HG02884 (cell line): Measurements from ENCODE around the gene PGAM1.
"Not testable (repeated sequence)": the region's sequence is repeated elsewhere in the genome, so short reads cannot be mapped to it uniquely, and the experiment has no call there.

Experiments
- ATAC-seq: cut with Tn5 transposase; IDR thresholded peaks from one replicate; pipeline ENCODE4 v1.9.1; 2021; ENCODE audit warnings: mild to moderate bottlenecking, moderate library complexity; ENCODE audit not compliant: unreplicated experiment

PGAM1 gene

DNA sequence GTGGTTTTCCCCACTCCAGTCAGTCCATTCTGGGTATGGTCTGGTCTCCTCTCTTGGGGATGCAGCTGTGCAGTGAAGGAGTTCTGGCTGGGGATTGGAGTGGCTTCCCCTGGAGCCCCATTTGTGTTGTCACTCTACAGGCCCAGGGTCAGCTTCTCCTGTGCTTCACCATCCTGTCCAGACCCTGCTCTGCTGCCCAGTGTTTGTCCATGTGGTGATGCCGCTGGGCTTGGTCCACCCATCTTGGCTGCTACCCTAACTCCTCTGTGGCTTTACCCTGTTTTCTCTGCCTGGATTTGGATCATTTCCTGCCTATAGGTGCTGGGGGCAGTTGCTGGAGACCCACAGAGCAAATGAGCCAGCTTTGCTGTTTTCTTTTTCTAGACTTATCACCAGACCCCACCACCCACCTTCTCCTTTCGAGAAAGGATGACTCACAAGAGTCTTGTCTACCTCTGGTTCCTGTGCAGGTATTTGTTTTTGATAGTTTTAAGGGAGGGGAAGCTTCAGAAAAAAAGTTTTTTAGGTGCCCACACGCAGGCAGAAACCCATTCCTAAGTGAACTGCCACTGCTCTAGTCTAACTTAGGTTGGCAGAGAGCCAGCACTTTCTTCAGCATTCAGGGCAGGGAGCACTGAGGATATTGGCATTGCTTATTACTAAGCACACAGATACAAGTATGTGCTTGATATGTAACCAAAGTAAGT lies 28.5 kb downstream of the PGAM1 start:
- no peak for ATAC-seq

DNA sequence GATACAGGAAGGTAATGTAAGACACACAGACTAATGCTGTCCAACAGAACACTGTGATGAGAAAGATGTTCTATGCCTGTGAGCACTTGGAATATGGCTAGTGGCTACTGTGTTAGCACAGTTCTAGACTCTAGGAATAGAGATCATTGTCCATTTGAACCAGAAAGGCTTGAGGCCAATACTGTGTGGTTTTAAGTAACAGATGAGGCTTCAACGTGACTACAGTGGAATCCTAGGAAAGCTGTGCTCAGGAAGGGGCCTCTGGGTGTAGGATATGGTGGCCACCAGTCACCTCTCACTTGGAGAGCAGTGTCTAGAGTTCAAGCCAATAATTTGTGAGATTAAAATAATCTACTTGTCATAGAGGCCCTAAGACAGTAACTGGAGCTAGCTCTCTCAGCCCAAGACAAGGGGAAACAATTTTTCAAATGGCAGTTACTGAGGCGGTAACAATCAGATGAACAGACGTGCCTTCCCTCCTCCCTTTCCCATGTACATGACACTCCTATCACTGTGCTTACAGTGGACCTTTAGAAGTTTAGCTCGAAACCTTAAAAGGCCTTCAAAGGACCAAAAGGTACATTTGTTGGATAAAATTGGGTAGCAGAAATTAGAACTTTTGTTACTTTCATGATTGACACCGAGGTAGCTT lies 30.2 kb downstream of the PGAM1 start:
- ATAC-seq, result no peak

DNA sequence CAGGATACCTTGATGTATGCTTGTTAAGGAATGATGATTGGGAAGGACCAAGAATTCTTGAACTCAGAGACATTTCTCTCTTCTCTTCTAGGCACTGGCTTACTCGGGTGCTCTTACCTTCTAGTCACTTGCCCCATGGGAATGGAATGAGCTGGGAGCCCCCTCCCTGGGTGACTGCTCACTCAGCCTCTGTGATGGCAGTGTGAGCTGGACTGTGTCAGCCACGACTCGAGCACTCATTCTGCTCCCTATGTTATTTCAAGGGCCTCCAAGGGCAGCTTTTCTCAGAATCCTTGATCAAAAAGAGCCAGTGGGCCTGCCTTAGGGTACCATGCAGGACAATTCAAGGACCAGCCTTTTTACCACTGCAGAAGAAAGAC lies 30.7 kb downstream of the PGAM1 start:
- no peak for ATAC-seq

DNA sequence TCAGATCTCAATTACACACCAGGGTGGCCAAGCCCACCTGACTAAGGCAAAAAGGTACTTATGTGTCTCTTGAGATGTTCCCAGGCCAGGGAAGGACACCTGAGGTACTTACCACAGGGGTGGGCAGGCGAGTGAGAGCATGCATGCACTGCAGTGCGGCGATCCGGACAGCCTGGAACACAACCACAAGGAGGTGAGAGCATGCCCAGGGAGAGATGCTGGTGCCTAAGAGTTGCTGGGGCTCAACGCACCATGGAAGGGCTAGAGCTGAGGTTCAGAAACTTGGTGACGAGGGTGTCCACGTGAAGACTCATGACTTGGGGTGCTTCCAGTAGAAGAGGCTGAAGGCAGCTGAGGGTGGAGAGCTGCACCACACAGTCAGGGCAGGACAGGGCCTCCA lies 33.1 kb downstream of the PGAM1 start:
- ATAC-seq, result no peak

DNA sequence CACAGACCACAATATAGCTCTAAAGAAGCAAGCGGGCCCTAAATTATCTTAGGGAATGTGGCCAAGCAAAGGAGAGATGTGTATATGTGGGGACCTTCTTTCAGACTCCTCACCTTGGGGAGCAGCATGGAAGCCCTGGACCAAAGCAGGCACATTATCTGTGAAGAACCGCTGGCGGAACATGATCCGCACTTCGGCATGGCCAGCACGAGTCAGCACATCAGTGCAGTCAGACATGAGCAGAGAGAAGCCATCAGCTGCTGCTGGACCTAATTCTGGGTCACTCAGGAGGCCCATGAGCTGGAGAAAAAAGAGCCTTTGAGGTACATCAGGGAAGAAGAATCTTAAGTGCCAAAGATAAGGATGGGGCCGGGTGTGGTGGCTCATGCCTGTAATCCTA lies 33.9 kb downstream of the PGAM1 start:
- ATAC-seq, result no peak

DNA sequence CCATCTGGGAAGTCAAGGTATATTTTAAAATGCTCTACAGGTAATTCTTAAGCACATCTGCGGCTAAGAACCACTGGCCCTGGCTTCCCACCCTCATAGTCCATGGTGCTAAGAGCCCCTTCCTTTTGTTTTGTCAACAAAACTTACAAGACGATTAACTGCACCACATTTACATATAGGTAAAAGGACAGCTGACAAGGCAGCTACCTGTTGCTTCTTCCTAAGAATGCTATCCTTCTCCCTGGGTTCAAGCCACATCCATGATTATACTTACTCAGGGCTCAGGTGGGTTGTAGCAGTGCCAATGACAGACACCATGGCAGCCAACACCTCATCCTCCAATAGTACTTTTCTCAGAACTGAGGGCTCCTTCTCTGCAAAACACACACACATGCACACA lies 36.3 kb downstream of the PGAM1 start:
- ATAC-seq, result no peak

DNA sequence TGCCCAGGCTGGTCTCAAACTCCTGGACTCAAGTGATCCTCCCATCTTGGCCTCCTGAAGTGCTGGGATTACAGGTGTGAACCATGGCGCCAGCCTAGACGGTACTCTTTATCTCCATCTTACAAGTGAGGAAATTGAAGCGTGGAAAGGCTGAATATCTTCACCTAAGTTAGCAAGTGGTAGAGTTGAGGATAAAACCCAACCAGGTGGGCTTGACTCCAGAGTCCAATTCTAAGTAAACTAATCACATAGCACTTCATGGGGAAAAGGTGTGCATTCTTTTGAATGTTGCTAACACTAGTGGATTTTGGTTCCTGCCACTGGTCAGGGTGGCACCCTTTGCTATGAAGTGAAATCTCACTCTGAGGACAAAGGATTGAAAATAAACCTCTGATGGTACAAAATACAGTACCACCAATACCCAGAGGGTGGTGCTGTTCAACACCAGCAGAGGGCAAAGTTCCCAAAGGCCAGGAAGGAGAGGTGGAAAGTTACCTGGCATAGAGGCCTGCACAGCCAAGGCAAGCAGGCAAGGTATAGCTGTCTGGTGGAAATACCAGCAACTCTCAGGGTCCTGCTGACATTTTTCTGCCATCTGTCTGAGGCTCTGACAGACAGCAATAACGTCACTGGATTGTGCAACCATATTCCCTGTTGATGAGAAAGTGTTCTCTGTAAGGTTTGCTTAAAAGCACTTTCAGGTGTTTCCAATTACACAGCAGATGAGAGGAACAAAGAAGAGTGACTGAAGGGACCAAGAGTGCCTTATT lies 37.6 kb downstream of the PGAM1 start:
- ATAC-seq, result no peak

DNA sequence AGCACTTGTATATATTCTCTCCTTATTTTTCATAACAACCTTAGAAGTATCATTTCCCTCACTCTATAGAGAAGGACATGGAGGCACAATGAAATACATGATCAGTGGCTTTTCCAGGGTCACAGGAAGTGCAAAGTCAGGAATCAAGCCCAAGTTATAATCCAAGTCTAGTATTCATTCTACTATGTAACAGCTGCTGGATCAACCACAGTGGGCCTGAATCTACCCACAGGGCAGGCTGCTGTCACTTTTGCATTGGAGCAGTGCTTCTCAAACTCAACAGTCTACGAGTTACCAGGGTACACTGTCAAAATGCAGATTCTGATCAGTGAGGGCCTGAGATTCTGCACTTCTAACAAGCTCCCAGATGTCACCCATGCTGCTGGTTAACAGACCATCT lies 38.2 kb downstream of the PGAM1 start:
- no peak for ATAC-seq

DNA sequence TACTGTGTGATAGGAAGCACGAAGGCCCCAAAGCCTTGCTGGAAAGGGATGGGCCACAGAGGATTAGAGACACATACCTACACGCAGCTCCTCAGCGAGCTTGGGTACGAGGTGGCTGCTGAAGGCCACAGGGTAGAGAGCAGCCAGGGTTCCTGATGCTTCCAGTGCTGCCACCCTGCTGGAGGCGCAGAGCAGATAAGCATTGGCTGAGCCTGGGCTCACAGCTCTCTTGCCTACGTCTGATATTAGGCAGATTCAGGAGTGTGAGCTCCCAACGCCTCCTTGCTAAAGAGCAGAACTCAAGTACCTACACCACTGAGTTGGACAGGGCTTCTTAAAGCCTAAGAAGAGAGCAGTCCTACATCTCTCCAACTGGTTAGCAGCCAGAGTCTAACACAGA lies 40.0 kb downstream of the PGAM1 start:
- no peak for ATAC-seq

DNA sequence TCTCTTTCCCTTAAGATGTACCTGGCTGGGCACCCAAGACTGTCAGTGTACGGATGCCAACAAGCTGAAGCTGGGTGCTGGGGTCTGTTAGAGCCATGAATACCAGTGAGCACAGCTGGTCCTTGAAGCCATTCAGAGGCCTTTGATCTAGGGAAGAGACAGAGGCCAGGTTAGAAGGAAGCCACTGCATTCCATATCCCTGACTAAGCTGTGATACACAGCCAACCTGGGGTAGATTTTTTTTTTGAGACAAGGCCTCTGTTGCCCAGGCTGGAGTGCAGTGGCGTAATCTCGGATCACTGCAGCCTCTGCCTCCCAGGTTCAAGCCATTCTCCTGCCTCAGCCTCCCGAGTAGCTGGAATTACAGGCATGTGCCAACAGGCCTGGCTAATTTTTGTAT lies 40.8 kb downstream of the PGAM1 start:
- no peak for ATAC-seq

DNA sequence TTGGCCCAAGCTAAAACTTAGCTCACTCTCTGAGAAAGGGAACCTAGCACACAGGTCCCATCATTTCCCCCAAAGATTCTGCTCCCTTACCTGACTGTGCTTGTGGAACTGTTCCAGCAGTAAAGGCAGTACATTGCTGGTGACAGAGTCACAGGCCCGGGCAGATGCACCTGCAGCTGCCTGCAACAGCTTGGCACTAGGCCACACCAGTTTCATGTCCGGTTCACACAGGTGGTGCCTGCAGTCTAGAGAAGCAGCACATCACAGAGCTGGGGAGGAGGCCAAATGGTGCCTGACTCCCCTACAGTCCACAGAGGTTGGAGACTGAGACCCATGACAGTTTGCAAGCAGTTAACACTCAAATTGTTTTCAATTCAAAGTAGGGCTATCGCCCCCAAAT lies 42.2 kb downstream of the PGAM1 start:
- ATAC-seq, result no peak

DNA sequence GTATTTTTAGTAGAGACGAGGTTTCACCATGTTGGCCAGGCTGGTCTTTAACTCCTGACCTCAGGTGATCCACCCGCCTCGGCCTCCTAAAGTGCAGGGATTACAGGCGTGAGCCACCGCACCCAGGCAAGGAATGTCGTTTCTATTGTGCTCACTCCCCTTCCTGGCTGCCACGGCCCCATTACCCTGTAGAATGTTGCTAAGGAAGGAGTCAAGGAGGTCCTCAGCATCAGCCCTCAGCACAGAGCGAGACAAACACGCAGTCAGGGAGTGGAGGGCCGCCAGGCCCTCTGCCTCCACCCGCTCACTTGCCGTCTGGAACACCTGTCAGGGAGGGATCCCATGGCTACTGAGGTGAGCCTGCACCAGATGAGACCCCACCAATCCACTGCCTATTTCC lies 42.8 kb downstream of the PGAM1 start:
- ATAC-seq, result not testable (repeated sequence)

DNA sequence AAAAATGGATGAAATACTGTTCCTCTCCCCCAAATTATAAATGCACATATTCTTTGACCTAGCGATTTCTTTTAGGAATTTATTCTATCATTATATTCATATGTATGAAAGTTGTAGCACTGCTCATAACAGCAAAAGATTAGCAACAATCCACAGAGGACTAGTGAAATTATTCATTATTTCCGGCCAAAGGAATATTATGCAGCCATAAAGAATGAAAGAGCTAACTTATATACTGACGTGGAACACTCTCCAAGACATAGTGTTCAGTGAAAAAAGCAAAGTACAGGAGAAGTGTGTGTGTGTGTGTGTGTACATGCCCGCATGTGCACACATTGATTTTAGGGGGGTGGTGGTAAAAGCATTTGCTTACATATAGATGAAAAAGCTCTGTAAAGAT lies 48.9 kb downstream of the PGAM1 start:
- ATAC-seq, result no peak

DNA sequence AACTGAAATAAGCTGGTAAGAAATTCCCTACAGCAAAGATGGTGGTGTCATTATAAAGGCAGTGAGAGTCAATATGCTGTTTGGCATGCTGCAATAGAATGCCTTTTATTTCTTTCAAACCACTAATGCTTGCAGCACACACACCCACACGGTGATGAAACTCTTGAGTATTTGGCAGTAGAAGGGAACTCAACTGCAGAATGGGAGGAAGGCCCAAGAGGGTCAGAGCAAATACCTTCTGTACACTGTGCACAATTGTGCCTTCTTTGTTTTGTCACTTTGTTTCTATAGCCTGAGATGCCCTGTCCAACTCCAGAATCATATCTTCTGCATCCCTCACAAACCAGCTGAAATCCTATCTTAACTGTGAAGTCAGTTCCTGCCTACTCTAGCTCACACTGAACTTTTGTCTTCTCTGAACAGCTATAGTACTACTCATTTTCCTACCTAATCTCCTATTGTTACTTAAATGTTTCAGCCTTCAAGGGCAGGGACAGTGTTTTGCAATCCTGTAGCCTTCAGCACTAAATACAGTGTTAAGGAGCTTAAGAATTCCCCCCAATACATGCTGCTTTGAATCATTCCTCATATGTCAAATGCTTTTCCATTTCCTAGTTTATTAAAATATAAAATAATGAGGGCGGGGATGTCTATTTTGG lies 50.1 kb downstream of the PGAM1 start:
- ATAC-seq, result no peak

DNA sequence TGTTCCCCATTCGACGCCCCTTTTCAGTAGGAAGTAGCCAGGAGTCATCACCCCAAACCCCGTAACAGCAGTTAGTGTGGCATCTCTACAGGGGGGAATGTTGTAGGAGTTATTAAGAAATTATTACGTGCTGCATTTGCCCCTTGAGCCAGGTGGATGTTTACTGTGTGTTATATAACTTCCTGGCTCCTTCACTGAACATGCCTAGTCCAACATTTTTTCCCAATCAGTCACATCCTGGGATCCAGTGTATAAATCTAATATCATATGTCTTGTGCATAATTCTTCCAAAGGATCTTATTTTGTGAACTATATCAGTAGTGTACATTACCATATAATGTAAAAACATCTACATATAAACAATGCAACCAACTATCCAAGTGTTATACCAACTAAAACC lies 53.4 kb downstream of the PGAM1 start:
- ATAC-seq, result not testable (repeated sequence)

DNA sequence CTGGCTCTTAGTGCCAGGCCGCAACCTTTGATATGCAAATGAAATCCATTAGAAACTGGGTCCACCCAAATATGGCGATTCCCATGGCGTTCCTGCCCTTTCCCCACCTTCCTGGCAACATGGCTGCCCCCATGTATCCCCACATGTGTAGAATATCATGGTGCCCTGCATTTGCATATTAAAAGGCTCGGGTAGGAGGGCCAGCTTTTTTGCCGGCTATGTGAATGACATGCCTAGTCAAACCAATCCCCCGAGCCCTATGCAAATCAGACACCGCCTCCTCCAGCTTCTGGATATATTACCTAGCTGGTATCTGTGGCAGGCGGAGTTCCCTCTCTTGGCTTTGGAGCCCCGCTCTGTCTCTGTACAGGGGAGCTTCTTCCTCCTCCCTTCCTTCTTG lies 53.9 kb downstream of the PGAM1 start:
- no peak for ATAC-seq

DNA sequence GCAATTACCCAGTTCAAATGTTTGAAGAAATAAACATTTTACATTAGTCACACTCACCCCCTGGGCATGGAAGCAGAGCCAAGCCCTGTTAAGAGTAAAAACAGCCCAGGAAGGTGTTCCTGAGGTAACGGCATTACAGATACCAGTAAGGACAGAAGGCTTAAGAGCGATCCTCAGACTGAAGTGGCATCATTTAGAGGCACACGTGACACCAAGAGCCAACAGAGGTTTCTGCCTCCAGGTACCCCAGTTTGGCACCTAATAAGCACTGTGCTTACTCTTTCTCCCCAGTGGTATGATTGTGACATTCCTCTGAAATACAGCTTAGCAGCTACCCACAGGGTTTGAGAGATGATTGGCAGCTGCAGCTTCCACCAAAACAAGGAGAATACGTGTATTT lies 55.1 kb downstream of the PGAM1 start:
- no peak for ATAC-seq

DNA sequence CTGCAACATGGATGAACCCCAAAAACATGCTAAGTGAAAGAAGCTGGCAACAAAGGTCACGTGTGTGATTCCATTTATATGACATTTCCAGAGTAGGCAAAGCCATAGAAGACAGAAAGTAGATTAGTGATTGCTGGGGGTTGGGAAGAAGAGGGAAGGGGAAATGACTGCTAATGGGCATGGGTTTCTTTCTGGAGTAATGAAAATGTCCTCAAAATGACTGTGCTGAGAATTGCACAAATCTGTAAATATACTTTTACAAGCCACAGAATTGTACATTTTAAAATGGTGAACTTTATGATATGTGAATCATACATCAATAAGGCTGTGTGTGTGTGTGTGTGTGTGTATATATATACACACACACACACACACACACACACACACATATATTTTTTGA lies 56.4 kb downstream of the PGAM1 start:
- no peak for ATAC-seq
